ENCODE data around the gene OSBPL1A. TPM values are rescaled to one million over a fixed set of nuclear protein-coding genes. Genes with fewer than 3 reads are reported as not detected.

The OSBPL1A gene
- polyA plus RNA-seq, 2 of the 4 experiments (the other 2 are of a cell fraction) = 10.5 to 22.1 TPM

- no peak for TF ChIP-seq CBX2 (IDR thresholded peaks at IDR 0.05; ENCODE audit: borderline replicate concordance, low read depth)
- no peak for TF ChIP-seq RNF2 (IDR thresholded peaks at IDR 0.05; ENCODE audit: borderline replicate concordance, low read depth)
- TF ChIP-seq POLR2A (IDR thresholded peaks at IDR 0.05; ENCODE audit: low read length) = no peak
Observed at GRCh38 chr18:24244698-24245097, 152.9 kb downstream of the OSBPL1A start (continued).

- WGBS (ENCODE audit: missing lambda C conversion rate) = 71% methylated on average over 1 of the region's 1 CpG
- ChIA-PET CTCF (no interaction called here), POLR2A (no interaction called here)
- TF ChIP-seq MAX (IDR thresholded peaks at IDR 0.05) (no peak), ESRRA (IDR thresholded peaks at IDR 0.05; ENCODE audit: borderline replicate concordance, low read length) (no peak), HOXB13 (CRISPR knock-in tag; IDR thresholded peaks at IDR 0.05; ENCODE audit: low read depth) (no peak), EHMT2 (IDR thresholded peaks at IDR 0.05; ENCODE audit: low read depth) (no peak), CHD4 (IDR thresholded peaks at IDR 0.05; ENCODE audit: borderline replicate concordance) (no peak), CHD2 (IDR thresholded peaks at IDR 0.05; ENCODE audit: low read length, partially characterized antibody) (no peak), ZC3H11A (IDR thresholded peaks at IDR 0.05) (no peak), PBX3 (IDR thresholded peaks at IDR 0.05) (no peak), JUN (IDR thresholded peaks at IDR 0.05) (no peak), ATOH8 (CRISPR knock-in tag; IDR thresholded peaks at IDR 0.05; ENCODE audit: low read depth) (no peak), HEYL (CRISPR knock-in tag; IDR thresholded peaks at IDR 0.05) (no peak), HOXA7 (CRISPR knock-in tag; IDR thresholded peaks at IDR 0.05) (no peak), EHF (CRISPR knock-in tag; IDR thresholded peaks at IDR 0.05) (no peak), ZFP36 (IDR thresholded peaks at IDR 0.05; ENCODE audit: borderline replicate concordance, partially characterized antibody) (no peak), CEBPB (IDR thresholded peaks at IDR 0.05) (no peak), HES2 (IDR thresholded peaks at IDR 0.05) (no peak), FOXS1 (CRISPR knock-in tag; IDR thresholded peaks at IDR 0.05) (no peak), E2F6 (IDR thresholded peaks at IDR 0.05; ENCODE audit: borderline replicate concordance, low read depth) (no peak)
- no peak overlapping the region for H3K4me3 ChIP-seq
- H3K4me1 ChIP-seq = no peaks in the 10 kb centered on the region
- FAIRE-seq (no peak), DNase-seq (ENCODE audit: low read depth in 1 of 2, low spot score in 1 of 2) (no peak), ATAC-seq (no peak)
- no peak overlapping the region for H3K27ac ChIP-seq
- H3K4me2 ChIP-seq = no peak overlapping the region
- no peaks in the 10 kb centered on the region for H3K9me3 ChIP-seq
Observed at GRCh38 chr18:24243677-24244076, 153.9 kb downstream of the OSBPL1A start.

- DNase-seq (ENCODE audit: low read depth in 1 of 2, low spot score in 1 of 2) (no peak), FAIRE-seq (no peak), ATAC-seq (no peak)
- H3K4me3 ChIP-seq = no peak overlapping the region
- no peaks in the 10 kb centered on the region for H3K9me3 ChIP-seq
- no peak overlapping the region for H3K4me2 ChIP-seq
- H3K27ac ChIP-seq = no peak overlapping the region
- ChIA-PET POLR2A (no interaction called here), CTCF (no interaction called here)
- 93% methylated on average over 2 of the region's 2 CpGs for WGBS (ENCODE audit: missing lambda C conversion rate)
- no peaks in the 10 kb centered on the region for H3K4me1 ChIP-seq
- TF ChIP-seq RFX5 (IDR thresholded peaks at IDR 0.05) (no peak), EP300 (IDR thresholded peaks at IDR 0.05) (no peak), HMGXB4 (CRISPR knock-in tag; IDR thresholded peaks at IDR 0.05; ENCODE audit: borderline replicate concordance) (no peak), POLR2AphosphoS2 (conservative IDR thresholded peaks at IDR 0.05; ENCODE audit: low read length) (no peak), CHD2 (IDR thresholded peaks at IDR 0.05; ENCODE audit: low read length, partially characterized antibody) (no peak), ZC3H11A (IDR thresholded peaks at IDR 0.05) (no peak), ATOH8 (CRISPR knock-in tag; IDR thresholded peaks at IDR 0.05; ENCODE audit: low read depth) (no peak), PHF8 (IDR thresholded peaks at IDR 0.05; ENCODE audit: borderline replicate concordance, low read depth) (no peak), ESRRA (IDR thresholded peaks at IDR 0.05; ENCODE audit: borderline replicate concordance, low read length) (no peak), CEBPB (IDR thresholded peaks at IDR 0.05) (no peak), E2F6 (IDR thresholded peaks at IDR 0.05; ENCODE audit: borderline replicate concordance, low read depth) (no peak)
Observed at GRCh38 chr18:24239341-24239740, 158.3 kb downstream of the OSBPL1A start.
